Measurements from ENCODE around the gene GOLGA6B.
"Not testable (repeated sequence)": the region's sequence is repeated elsewhere in the genome, so short reads cannot be mapped to it uniquely, and the experiment has no call there.

- not testable (repeated sequence) for TF ChIP-seq CTCF, POLR2A (IDR thresholded peaks at IDR 0.05)
Observed at GRCh38 chr15:72665706-72666105, 11.2 kb downstream of the GOLGA6B start.
